ENCODE results near the gene SHISA6.

The SHISA6 gene

GRCh38 chr17:11328770-11329169 lies 87.8 kb downstream of the SHISA6 start:
- TF ChIP-seq CTCF (IDR thresholded peaks at IDR 0.05; ENCODE audit: insufficient read depth, missing control alignments): no peak
- DNase-seq (ENCODE audit: insufficient read length, low spot score) (no peak), FAIRE-seq (no peak)

GRCh38 chr17:11330006-11330405 lies 89.0 kb downstream of the SHISA6 start:
- FAIRE-seq (no peak), DNase-seq (ENCODE audit: insufficient read length, low spot score) (no peak)
- TF ChIP-seq CTCF (IDR thresholded peaks at IDR 0.05; ENCODE audit: insufficient read depth, missing control alignments): no peak

- TF ChIP-seq CTCF (IDR thresholded peaks at IDR 0.05; ENCODE audit: insufficient read depth, missing control alignments): no peak
- no peak for FAIRE-seq
- no peak for DNase-seq (ENCODE audit: insufficient read length, low spot score)
Observed at GRCh38 chr17:11330826-11331225, 89.8 kb downstream of the SHISA6 start.

- TF ChIP-seq CTCF (IDR thresholded peaks at IDR 0.05; ENCODE audit: insufficient read depth, missing control alignments): no peak
- FAIRE-seq (no peak), DNase-seq (ENCODE audit: insufficient read length, low spot score) (no peak)
Observed at GRCh38 chr17:11331547-11332513, 90.8 kb downstream of the SHISA6 start.

- DNase-seq (ENCODE audit: insufficient read length, low spot score) (no peak), FAIRE-seq (no peak)
- TF ChIP-seq CTCF (IDR thresholded peaks at IDR 0.05; ENCODE audit: insufficient read depth, missing control alignments): no peak
Observed at GRCh38 chr17:11332706-11333105, 91.7 kb downstream of the SHISA6 start.

GRCh38 chr17:11334493-11334892 lies 93.5 kb downstream of the SHISA6 start:
- DNase-seq (ENCODE audit: insufficient read length, low spot score): no peak
- no peak for FAIRE-seq
- no peak for TF ChIP-seq CTCF (IDR thresholded peaks at IDR 0.05; ENCODE audit: insufficient read depth, missing control alignments)

GRCh38 chr17:11336290-11336689 lies 95.3 kb downstream of the SHISA6 start:
- TF ChIP-seq CTCF (IDR thresholded peaks at IDR 0.05; ENCODE audit: insufficient read depth, missing control alignments): no peak
- no peak for FAIRE-seq
- no peak for DNase-seq (ENCODE audit: insufficient read length, low spot score)
